Neuronal stem cell (in vitro differentiated cells): ENCODE data around the gene ANP32A.

Source experiments
- DNase-seq: peaks from one replicate; pipeline ENCODE4 v3.0.0-alpha.2; 2013; ENCODE audit warnings: low spot score
- H2AFZ ChIP-seq: one replicate; pipeline ENCODE4 v1.6.1; 2013; ENCODE audit warnings: mild to moderate bottlenecking, low read length, inconsistent platforms
- H2AK5ac ChIP-seq: 2 replicates; pipeline ENCODE4 v1.6.1; 2013; ENCODE audit warnings: low read depth, mild to moderate bottlenecking, inconsistent platforms, low read length, moderate library complexity, mixed read lengths
- H2BK120ac ChIP-seq: 2 replicates; pipeline ENCODE4 v1.6.1; 2013; ENCODE audit warnings: low read depth, mild to moderate bottlenecking, inconsistent platforms, low read length, moderate library complexity, mixed read lengths
- H2BK12ac ChIP-seq: one replicate; pipeline ENCODE4 v1.6.1; 2013; ENCODE audit warnings: low read length, inconsistent platforms
- H2BK15ac ChIP-seq: 2 replicates; pipeline ENCODE4 v1.6.1; 2013; ENCODE audit warnings: mild to moderate bottlenecking, low read length, inconsistent platforms, mixed read lengths
- H2BK5ac ChIP-seq: one replicate; pipeline ENCODE4 v1.6.1; 2013; ENCODE audit warnings: inconsistent platforms, mild to moderate bottlenecking, low read length, moderate library complexity
- H3K14ac ChIP-seq: one replicate; pipeline ENCODE4 v1.6.1; 2013; ENCODE audit warnings: low read length, inconsistent platforms
- H3K18ac ChIP-seq: 2 replicates; pipeline ENCODE4 v1.6.1; 2013; ENCODE audit warnings: low read length, inconsistent platforms
- H3K23ac ChIP-seq: 2 replicates; pipeline ENCODE4 v1.6.1; 2013; ENCODE audit warnings: low read depth, mild to moderate bottlenecking, mixed read lengths, low read length, inconsistent platforms; ENCODE audit not compliant: poor library complexity
- H3K27ac ChIP-seq: replicated peaks from 3 replicates; pipeline ENCODE4 v1.5.1; 2013; ENCODE audit warnings: low read length, inconsistent platforms
- H3K27me3 ChIP-seq, 3 experiments: 2 replicates each; pipeline ENCODE4 v1.6.1; 2013; ENCODE audit warnings: low read length in 3 of 3, mild to moderate bottlenecking in 2 of 3, inconsistent platforms in 1 of 3, low read depth in 1 of 3, mixed read lengths in 1 of 3, moderate library complexity in 1 of 3; ENCODE audit not compliant: control insufficient read depth in 3 of 3, insufficient read depth in 3 of 3
- H3K36me3 ChIP-seq, 2 donors: replicated peaks in 1 of 2; 2 replicates each; pipeline ENCODE4 v1.6.1; 2013; ENCODE audit warnings: low read length in 2 of 2; ENCODE audit not compliant: control insufficient read depth in 2 of 2, insufficient read depth in 2 of 2
- H3K4ac ChIP-seq: 2 replicates; pipeline ENCODE4 v1.6.1; 2013; ENCODE audit warnings: inconsistent platforms, mild to moderate bottlenecking, low read length, moderate library complexity
- H3K4me1 ChIP-seq, 2 donors: 1 replicate in 1 of 2; 2 replicates in 1 of 2; pipeline ENCODE4 v1.6.1; 2013; ENCODE audit warnings: low read length in 2 of 2, low read depth in 1 of 2; ENCODE audit not compliant: control insufficient read depth in 2 of 2, insufficient read depth in 1 of 2
- H3K4me2 ChIP-seq: one replicate; pipeline ENCODE4 v1.6.1; 2013; ENCODE audit warnings: mild to moderate bottlenecking, low read length, inconsistent platforms; ENCODE audit not compliant: insufficient read depth, poor library complexity, severe bottlenecking
- H3K4me3 ChIP-seq, 2 donors: 2 replicates each; pipeline ENCODE4 v1.5.1; 2013; ENCODE audit warnings: low read length in 2 of 2, mild to moderate bottlenecking in 2 of 2, inconsistent platforms in 1 of 2, moderate library complexity in 1 of 2
- H3K79me1 ChIP-seq: one replicate; pipeline ENCODE4 v1.6.1; 2013; ENCODE audit warnings: low read depth, mild to moderate bottlenecking, inconsistent platforms, low read length, moderate library complexity
- H3K9ac ChIP-seq: one replicate; pipeline ENCODE4 v1.6.1; 2013; ENCODE audit warnings: mild to moderate bottlenecking, low read depth, low read length, inconsistent platforms; ENCODE audit not compliant: poor library complexity
- H3K9me3 ChIP-seq, 2 donors: replicated peaks in 1 of 2; 2 replicates each; pipeline versions ENCODE3 to v1.6.1; 2013; ENCODE audit warnings: low read length in 2 of 2, mild to moderate bottlenecking in 2 of 2, inconsistent platforms in 1 of 2, low read depth in 1 of 2, mixed read lengths in 1 of 2, moderate library complexity in 1 of 2; ENCODE audit not compliant: control insufficient read depth in 2 of 2, insufficient read depth in 1 of 2
- H4K8ac ChIP-seq: one replicate; pipeline ENCODE4 v1.6.1; 2013; ENCODE audit warnings: low read depth, mild to moderate bottlenecking, inconsistent platforms, low read length, moderate library complexity
- H4K91ac ChIP-seq: one replicate; pipeline ENCODE4 v1.6.1; 2013; ENCODE audit warnings: low read length, low read depth, mild to moderate bottlenecking, inconsistent platforms; ENCODE audit not compliant: poor library complexity
- WGBS, 2 donors: extraction: QIAGEN DNeasy Blood & Tissue Kit; methylation state at CpG; one replicate each; pipeline ENCODE4 v1.1.7; 2013; ENCODE audit warnings: missing lambda C conversion rate in 2 of 2, mixed read lengths in 1 of 2; ENCODE audit not compliant: insufficient read length in 2 of 2, insufficient replicate concordance in 1 of 2; ENCODE audit errors: extremely low coverage in 2 of 2; 5-methylcytosine and 5-hydroxymethylcytosine counted together

ANP32A gene

DNA sequence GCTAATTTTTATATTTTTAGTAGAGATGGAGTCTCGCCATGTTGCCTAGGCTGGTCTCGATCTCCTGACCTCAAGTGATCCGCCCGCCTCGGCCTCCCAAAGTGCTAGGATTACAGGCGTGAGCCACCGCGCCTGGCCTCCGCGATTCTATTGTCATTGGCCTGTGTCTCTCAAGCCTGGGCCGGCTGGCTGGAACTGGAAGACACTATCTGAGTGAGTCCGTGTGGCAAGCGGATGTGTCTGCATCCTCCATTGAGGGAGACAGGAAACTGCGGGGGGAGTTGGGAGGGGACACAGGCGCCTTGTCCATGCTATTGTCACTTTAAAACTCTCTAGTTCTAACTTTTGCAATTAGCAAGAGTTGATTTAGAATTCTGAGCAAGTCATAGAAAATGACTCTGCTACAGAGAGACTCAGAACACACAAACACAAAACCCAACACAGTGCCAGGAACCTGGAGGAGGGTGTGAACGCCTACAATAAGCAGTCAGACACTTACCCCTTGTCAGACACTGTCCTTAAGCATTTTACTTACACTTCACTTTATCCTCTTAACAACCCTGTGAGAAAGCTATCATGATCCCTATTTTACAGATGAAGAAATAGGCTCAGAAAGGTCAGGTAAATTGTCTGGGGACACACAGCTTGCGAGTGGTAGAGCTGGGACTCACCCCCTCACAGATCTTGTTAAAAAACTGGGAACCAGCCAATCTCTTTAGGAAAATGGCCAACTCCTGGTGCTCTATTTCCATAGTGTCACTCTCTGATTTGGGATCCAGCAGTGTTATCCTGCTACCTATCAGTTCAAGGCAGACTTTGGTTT is 38.7 kb downstream of the ANP32A start:
- H2BK12ac ChIP-seq = no peak overlapping the region
- no peak overlapping the region for H2BK15ac ChIP-seq
- no peak overlapping the region for H3K27ac ChIP-seq
- H3K18ac ChIP-seq = no peak overlapping the region
- H3K9ac ChIP-seq = no peak overlapping the region
- no peak overlapping the region for H2BK5ac ChIP-seq
- H3K36me3 ChIP-seq = peaks cover 55 to 98% of the 10 kb centered on the region in 2 donors
- no peak overlapping the region for H3K14ac ChIP-seq
- no peak overlapping the region for H2AFZ ChIP-seq
- no peak overlapping the region for H3K4me3 ChIP-seq
- H3K79me1 ChIP-seq = peaks cover 11% of the 10 kb centered on the region
- H3K4me1 ChIP-seq = peaks cover 0 to 3% of the 10 kb centered on the region in 2 donors
- H4K8ac ChIP-seq = no peak overlapping the region
- H3K27me3 ChIP-seq = no peaks in the 10 kb centered on the region
- DNase-seq = no peak
- H3K23ac ChIP-seq = no peak overlapping the region
- no peak overlapping the region for H2BK120ac ChIP-seq
- H2AK5ac ChIP-seq = no peak overlapping the region
- H3K9me3 ChIP-seq = no peaks in the 10 kb centered on the region
- WGBS, 2 donors = no CpG with 5 or more reads among the region's 17 CpGs
- H3K4ac ChIP-seq = no peak overlapping the region
- H3K4me2 ChIP-seq = no peak overlapping the region
- H4K91ac ChIP-seq = no peak overlapping the region

DNA sequence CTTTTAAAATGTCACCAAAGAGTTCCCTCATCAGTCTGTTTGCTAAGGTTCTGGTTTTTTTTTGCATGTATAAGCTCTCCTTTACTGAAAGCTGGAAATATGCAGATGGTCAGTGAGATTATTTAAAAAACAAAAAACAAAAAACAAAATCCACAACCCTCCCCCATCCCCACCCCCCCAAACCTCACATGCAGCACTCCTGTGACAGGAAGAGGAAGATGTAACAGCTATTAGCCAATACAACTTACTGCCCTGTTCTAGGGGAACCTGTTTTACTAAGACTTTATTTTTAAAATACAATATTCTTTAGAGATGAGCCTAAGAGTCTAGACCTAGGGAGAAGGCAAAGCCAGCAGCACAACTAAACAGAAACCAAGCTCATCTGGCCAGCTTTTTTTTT is 39.5 kb downstream of the ANP32A start:
- Histone ChIP-seq H3K36me3 (peaks cover 50 to 95% of the 10 kb centered on the region in 2 donors), H3K4me1 (peaks cover 2 to 3% of the 10 kb centered on the region in 2 donors), H4K91ac (no peak overlapping the region)

DNA sequence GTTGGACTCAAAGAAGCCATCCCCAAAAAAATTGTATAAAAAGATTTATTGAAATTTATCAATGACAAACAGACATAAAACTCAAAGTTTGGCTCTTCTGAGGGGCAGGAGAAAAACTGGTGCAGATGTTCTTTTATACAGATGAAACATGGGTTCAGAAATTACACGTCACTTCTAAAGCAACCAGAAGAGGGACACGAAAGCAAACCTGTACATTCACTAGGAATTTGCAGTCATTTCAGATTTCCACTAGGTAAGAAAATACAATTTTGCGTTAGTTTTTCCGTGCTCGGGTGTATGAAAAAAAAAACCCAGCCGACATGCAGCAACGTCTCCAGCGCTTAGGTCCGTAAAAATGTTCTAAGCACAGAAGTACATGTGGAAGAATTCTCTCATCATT is 41.8 kb downstream of the ANP32A start:
- Histone ChIP-seq H3K14ac (no peak overlapping the region), H3K4me1 (peaks cover 3% of the 10 kb centered on the region in 2 donors), H2BK5ac (no peak overlapping the region), H3K9me3 (no peaks in the 10 kb centered on the region), H3K27ac (no peak overlapping the region), H4K8ac (no peak overlapping the region), H2BK15ac (no peak overlapping the region), H3K4me3 (no peak overlapping the region), H2AK5ac (no peak overlapping the region), H3K9ac (no peak overlapping the region), H2BK12ac (no peak overlapping the region), H4K91ac (no peak overlapping the region), H3K4ac (no peak overlapping the region), H3K27me3 (no peaks in the 10 kb centered on the region), H3K79me1 (peaks cover 4% of the 10 kb centered on the region), H3K36me3 (peaks cover 34 to 71% of the 10 kb centered on the region in 2 donors), H3K23ac (no peak overlapping the region), H2BK120ac (no peak overlapping the region), H3K18ac (no peak overlapping the region), H3K4me2 (no peak overlapping the region), H2AFZ (no peak overlapping the region)
- no peak for DNase-seq
- no CpG with 5 or more reads among the region's 9 CpGs for WGBS, 2 donors

More for the DNA sequence above, 39.5 kb downstream of the ANP32A start:
- Histone ChIP-seq H2BK120ac (no peak overlapping the region), H3K27me3 (no peaks in the 10 kb centered on the region), H3K9ac (no peak overlapping the region), H3K23ac (no peak overlapping the region), H3K79me1 (peaks cover 11% of the 10 kb centered on the region), H3K14ac (no peak overlapping the region), H2BK15ac (no peak overlapping the region), H3K9me3 (no peaks in the 10 kb centered on the region), H3K4me3 (no peak overlapping the region), H2AK5ac (no peak overlapping the region), H3K18ac (no peak overlapping the region), H2BK5ac (no peak overlapping the region), H3K4ac (no peak overlapping the region), H3K27ac (no peak overlapping the region), H4K8ac (no peak overlapping the region), H2AFZ (no peak overlapping the region), H2BK12ac (no peak overlapping the region), H3K4me2 (no peak overlapping the region)
- DNase-seq = no peak

DNA sequence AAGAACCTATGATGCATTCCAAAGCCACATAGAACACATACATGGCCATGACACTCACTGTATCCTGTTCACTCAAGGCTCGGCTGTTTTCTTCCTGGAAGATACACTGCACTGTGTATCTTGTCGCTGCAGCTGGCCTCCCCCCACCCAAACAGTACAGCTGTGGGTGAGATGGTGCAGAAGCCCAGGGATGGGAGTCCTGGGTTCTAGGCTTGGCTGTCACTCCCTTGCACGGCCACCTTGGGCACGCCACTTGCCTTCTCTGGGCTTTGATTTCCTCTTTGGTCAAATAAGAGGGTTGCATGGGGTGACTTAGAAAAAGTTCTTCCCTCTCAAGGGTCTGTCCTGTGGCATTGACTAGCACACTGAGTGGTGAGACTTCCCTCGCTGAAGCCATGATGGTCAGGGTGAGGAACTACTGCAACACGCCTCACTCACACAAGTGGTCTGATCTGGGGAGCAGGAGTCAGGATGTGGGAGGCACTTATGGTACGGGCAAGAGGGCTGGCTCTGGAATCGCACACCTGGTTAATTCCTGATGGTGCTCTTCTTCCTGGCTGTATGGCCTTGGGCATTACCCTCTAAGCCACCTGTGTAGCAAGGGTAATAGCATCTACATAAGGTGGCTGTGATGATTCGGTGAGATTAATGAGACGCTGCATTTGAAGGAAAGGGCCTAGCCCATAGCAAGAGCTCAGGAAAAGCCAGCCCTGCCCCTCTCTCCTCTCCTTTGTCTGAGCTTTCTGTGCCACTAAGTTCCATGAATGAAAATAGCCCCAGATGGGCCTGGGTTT is 44.0 kb downstream of the ANP32A start:
- Histone ChIP-seq H3K27me3 (no peaks in the 10 kb centered on the region), H3K4me1 (peaks cover 0 to 3% of the 10 kb centered on the region in 2 donors), H3K79me1 (no peaks in the 10 kb centered on the region), H2BK12ac (no peak overlapping the region), H2BK120ac (no peak overlapping the region), H4K91ac (no peak overlapping the region), H3K36me3 (peaks cover 15 to 49% of the 10 kb centered on the region in 2 donors), H3K27ac (peak overlapping the region; percentile 8), H3K4ac (no peak overlapping the region), H2AK5ac (no peak overlapping the region), H2BK15ac (no peak overlapping the region), H2BK5ac (no peak overlapping the region), H3K18ac (no peak overlapping the region), H3K14ac (no peak overlapping the region), H2AFZ (no peak overlapping the region), H3K9ac (no peak overlapping the region), H3K4me2 (no peak overlapping the region), H4K8ac (no peak overlapping the region), H3K9me3 (no peaks in the 10 kb centered on the region), H3K4me3 (no peak overlapping the region), H3K23ac (no peak overlapping the region)
- DNase-seq = no peak
- WGBS, 2 donors = no CpG with 5 or more reads among the region's 10 CpGs
